ENCODE measurements around the gene PCCA. TPM values are rescaled to one million over a fixed set of nuclear protein-coding genes. Genes with fewer than 3 reads are reported as not detected.

The PCCA gene
- total and polyA plus RNA-seq, 2 of the 13 experiments (the other 11 are each of a cell fraction or from before 2014, with no cell fraction given): 15.0 to 32.2 TPM

GRCh38 chr13:100314132-100314910 lies 225.4 kb downstream of the PCCA start (continued):
- no peak for TF ChIP-seq ARID4A (CRISPR knock-in tag; IDR thresholded peaks at IDR 0.05; ENCODE audit: borderline replicate concordance)
- TF ChIP-seq AGO1 (IDR thresholded peaks at IDR 0.05; ENCODE audit: low read depth, low read length, poor library complexity, severe bottlenecking): no peak
- peak; percentile 86 for TF ChIP-seq BCL6 (CRISPR knock-in tag; IDR thresholded peaks at IDR 0.05)
- TF ChIP-seq ZNF20 (CRISPR knock-in tag; IDR thresholded peaks at IDR 0.05): no peak
- TF ChIP-seq PHF8 (CRISPR knock-in tag; IDR thresholded peaks at IDR 0.05): no peak
- no peak for TF ChIP-seq MXI1 (IDR thresholded peaks at IDR 0.05; ENCODE audit: borderline replicate concordance, low read depth, low read length)
- TF ChIP-seq REL (CRISPR knock-in tag; conservative IDR thresholded peaks at IDR 0.05): no peak
- TF ChIP-seq ZNF460 (CRISPR knock-in tag; IDR thresholded peaks at IDR 0.05; ENCODE audit: borderline replicate concordance): no peak
- TF ChIP-seq ZNF619 (CRISPR knock-in tag; IDR thresholded peaks at IDR 0.05): no peak
- 0 out of 2 replicates have a peak, but pooled peaks have one; percentile 14 for TF ChIP-seq TGIF2 (CRISPR knock-in tag; IDR thresholded peaks at IDR 0.05)
- TF ChIP-seq, protein P1, sequence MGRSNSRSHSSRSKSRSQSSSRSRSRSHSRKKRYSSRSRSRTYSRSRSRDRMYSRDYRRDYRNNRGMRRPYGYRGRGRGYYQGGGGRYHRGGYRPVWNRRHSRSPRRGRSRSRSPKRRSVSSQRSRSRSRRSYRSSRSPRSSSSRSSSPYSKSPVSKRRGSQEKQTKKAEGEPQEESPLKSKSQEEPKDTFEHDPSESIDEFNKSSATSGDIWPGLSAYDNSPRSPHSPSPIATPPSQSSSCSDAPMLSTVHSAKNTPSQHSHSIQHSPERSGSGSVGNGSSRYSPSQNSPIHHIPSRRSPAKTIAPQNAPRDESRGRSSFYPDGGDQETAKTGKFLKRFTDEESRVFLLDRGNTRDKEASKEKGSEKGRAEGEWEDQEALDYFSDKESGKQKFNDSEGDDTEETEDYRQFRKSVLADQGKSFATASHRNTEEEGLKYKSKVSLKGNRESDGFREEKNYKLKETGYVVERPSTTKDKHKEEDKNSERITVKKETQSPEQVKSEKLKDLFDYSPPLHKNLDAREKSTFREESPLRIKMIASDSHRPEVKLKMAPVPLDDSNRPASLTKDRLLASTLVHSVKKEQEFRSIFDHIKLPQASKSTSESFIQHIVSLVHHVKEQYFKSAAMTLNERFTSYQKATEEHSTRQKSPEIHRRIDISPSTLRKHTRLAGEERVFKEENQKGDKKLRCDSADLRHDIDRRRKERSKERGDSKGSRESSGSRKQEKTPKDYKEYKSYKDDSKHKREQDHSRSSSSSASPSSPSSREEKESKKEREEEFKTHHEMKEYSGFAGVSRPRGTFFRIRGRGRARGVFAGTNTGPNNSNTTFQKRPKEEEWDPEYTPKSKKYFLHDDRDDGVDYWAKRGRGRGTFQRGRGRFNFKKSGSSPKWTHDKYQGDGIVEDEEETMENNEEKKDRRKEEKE (IDR thresholded peaks at IDR 0.05): no peak
- TF ChIP-seq, protein P2, sequence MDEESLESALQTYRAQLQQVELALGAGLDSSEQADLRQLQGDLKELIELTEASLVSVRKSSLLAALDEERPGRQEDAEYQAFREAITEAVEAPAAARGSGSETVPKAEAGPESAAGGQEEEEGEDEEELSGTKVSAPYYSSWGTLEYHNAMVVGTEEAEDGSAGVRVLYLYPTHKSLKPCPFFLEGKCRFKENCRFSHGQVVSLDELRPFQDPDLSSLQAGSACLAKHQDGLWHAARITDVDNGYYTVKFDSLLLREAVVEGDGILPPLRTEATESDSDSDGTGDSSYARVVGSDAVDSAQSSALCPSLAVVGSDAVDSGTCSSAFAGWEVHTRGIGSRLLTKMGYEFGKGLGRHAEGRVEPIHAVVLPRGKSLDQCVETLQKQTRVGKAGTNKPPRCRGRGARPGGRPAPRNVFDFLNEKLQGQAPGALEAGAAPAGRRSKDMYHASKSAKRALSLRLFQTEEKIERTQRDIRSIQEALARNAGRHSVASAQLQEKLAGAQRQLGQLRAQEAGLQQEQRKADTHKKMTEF (CRISPR knock-in tag; IDR thresholded peaks at IDR 0.05): peak; percentile 83
- TF ChIP-seq TFAP4 (IDR thresholded peaks at IDR 0.05; ENCODE audit: borderline replicate concordance, low read depth): no peak
- TF ChIP-seq ZNF839 (CRISPR knock-in tag; IDR thresholded peaks at IDR 0.05; ENCODE audit: borderline replicate concordance): no peak
- no peak for TF ChIP-seq ZNF781 (CRISPR knock-in tag; IDR thresholded peaks at IDR 0.05; ENCODE audit: borderline replicate concordance, not compliant biosample characterization)
- no peak for TF ChIP-seq ZFYVE20 (CRISPR knock-in tag; IDR thresholded peaks at IDR 0.05; ENCODE audit: borderline replicate concordance, low read depth)
- TF ChIP-seq ZNF891 (CRISPR knock-in tag; IDR thresholded peaks at IDR 0.05): no peak
- TF ChIP-seq HMG20A (CRISPR knock-in tag; IDR thresholded peaks at IDR 0.05; ENCODE audit: borderline replicate concordance): peak; percentile 97
- TF ChIP-seq E2F5 (CRISPR knock-in tag; conservative IDR thresholded peaks at IDR 0.05): no peak
